Neural crest cell (in vitro differentiated cells): ENCODE results near the gene NIN. TPM values are rescaled to one million over a fixed set of nuclear protein-coding genes. Genes with fewer than 3 reads are reported as not detected.

ENCODE experiments used
- DNase-seq: peaks from one replicate; pipeline ENCODE4 v3.0.0; 2021; ENCODE audit warnings: low read depth, mixed read lengths, low spot score
- H3K27ac Mint-ChIP-seq: one replicate; pipeline ENCODE4 v1.8.0; 2021; ENCODE audit warnings: mild to moderate bottlenecking, mixed read lengths; ENCODE audit not compliant: unreplicated experiment
- H3K27me3 Mint-ChIP-seq: 2 replicates; pipeline ENCODE4 v1.8.0; 2021; ENCODE audit warnings: low read depth, mild to moderate bottlenecking, mixed read lengths
- H3K36me3 Mint-ChIP-seq: 2 replicates; pipeline ENCODE4 v1.8.0; 2021; ENCODE audit warnings: low read depth, mild to moderate bottlenecking, mixed read lengths
- H3K4me1 Mint-ChIP-seq: 2 replicates; pipeline ENCODE4 v1.8.0; 2021; ENCODE audit warnings: mixed read lengths
- H3K4me3 Mint-ChIP-seq: one replicate; pipeline ENCODE4 v1.8.0; 2021; ENCODE audit warnings: mild to moderate bottlenecking, mixed read lengths
- H3K9me3 Mint-ChIP-seq: 2 replicates; pipeline ENCODE4 v1.8.0; 2021; ENCODE audit warnings: mixed read lengths
- CTCF ChIP-seq: fragments of 200-600 bp; sonication (generic); conservative IDR thresholded peaks from 2 replicates; pipeline ENCODE4 v1.5.0; 2021; ENCODE audit warnings: antibody characterized with exemption, mild to moderate bottlenecking
- total RNA-seq: library from RNA; stranded (reverse); gene quantifications from 2 replicates; pipeline ENCODE4 v1.2.1, GENCODE V29; 2021

Gene NIN
- total RNA-seq, 1 donor from 2014 or later: 94.9 TPM

DNA sequence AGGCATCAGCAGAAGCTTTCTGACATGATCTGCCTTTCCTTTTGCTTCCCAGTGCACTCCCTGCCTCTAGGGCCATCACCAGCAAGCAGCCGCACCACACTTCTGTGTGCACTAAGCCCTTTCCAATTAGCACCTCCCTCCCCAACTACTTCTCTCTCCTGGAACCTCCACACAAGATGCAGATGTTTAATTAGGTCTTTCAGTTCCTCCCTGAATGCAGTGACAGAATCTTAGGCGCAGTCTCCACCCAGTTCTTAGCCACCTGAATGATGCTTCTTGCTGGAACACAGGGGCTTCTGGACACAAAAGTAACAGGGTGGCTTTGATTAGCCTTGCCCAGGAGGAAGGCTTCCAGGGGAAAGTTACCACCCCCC, 32.9 kb downstream of the NIN start:
- H3K36me3 Mint-ChIP-seq: peaks cover 9% of the 10 kb centered on the region
- H3K9me3 Mint-ChIP-seq: no peaks in the 10 kb centered on the region
- H3K27me3 Mint-ChIP-seq: no peaks in the 10 kb centered on the region
- peaks cover 29% of the 10 kb centered on the region for H3K4me1 Mint-ChIP-seq
- H3K27ac Mint-ChIP-seq: no peak overlapping the region
- no peak for TF ChIP-seq CTCF
- no peak for DNase-seq
- H3K4me3 Mint-ChIP-seq: no peak overlapping the region

GRCh38 chr14:50797250-50798047, 33.5 kb downstream of the NIN start:
- no peaks in the 10 kb centered on the region for H3K27me3 Mint-ChIP-seq
- H3K4me1 Mint-ChIP-seq: peaks cover 32% of the 10 kb centered on the region
- no peak overlapping the region for H3K4me3 Mint-ChIP-seq
- no peak for DNase-seq
- H3K27ac Mint-ChIP-seq: peak overlapping the region; percentile 9
- H3K9me3 Mint-ChIP-seq: no peaks in the 10 kb centered on the region
- H3K36me3 Mint-ChIP-seq: peaks cover 9% of the 10 kb centered on the region
- no peak for TF ChIP-seq CTCF

DNA sequence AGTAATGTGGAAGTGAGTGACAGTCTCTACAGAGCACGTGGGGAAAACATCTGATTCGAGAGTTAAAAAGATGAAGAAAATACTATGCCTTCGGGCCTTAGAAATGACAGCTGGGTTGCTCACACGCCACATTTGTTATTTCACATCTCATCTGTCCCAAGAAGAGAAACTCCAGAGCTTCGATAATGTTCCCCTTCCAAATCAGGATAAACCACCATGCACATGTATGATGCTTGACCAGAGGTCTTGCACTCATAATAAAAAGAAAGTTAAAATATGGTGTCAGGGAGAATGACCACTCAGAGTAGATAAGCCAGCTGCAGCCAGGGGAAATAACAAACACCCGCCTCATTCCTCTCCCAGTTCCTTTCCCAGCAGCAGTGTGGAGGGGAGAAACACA, 34.6 kb downstream of the NIN start:
- H3K27me3 Mint-ChIP-seq: no peaks in the 10 kb centered on the region
- DNase-seq: no peak
- peaks cover 13% of the 10 kb centered on the region for H3K36me3 Mint-ChIP-seq
- peaks cover 35% of the 10 kb centered on the region for H3K4me1 Mint-ChIP-seq
- no peak overlapping the region for H3K27ac Mint-ChIP-seq
- no peak for TF ChIP-seq CTCF
- H3K4me3 Mint-ChIP-seq: no peak overlapping the region
- H3K9me3 Mint-ChIP-seq: no peaks in the 10 kb centered on the region

GRCh38 chr14:50795909-50796308, 35.1 kb downstream of the NIN start:
- DNase-seq: no peak
- H3K36me3 Mint-ChIP-seq: peaks cover 15% of the 10 kb centered on the region

GRCh38 chr14:50795142-50795541, 35.8 kb downstream of the NIN start:
- peaks cover 35% of the 10 kb centered on the region for H3K4me1 Mint-ChIP-seq
- H3K4me3 Mint-ChIP-seq: no peak overlapping the region
- no peak for TF ChIP-seq CTCF
- H3K36me3 Mint-ChIP-seq: peaks cover 20% of the 10 kb centered on the region
- H3K27ac Mint-ChIP-seq: no peak overlapping the region
- no peaks in the 10 kb centered on the region for H3K9me3 Mint-ChIP-seq
- DNase-seq: no peak
- H3K27me3 Mint-ChIP-seq: no peaks in the 10 kb centered on the region

More at GRCh38 chr14:50795909-50796308, 35.1 kb downstream of the NIN start:
- Mint-ChIP-seq H3K4me1 (peaks cover 35% of the 10 kb centered on the region), H3K27me3 (no peaks in the 10 kb centered on the region), H3K4me3 (no peak overlapping the region), H3K9me3 (no peaks in the 10 kb centered on the region), H3K27ac (no peak overlapping the region)
- no peak for TF ChIP-seq CTCF
